ENCODE data around the gene CIRBP.
A peak's percentile ranks its signal among the peaks of the same experiment; 100 is the strongest.

CIRBP gene

GRCh38 chr19:1279782-1280341 lies 10.7 kb downstream of the CIRBP start:
- peak; percentile 97 for TF ChIP-seq CTCF (IDR thresholded peaks at IDR 0.05; ENCODE audit: low read depth, low read length, missing control alignments)
- DNase-seq (ENCODE audit: extremely low read depth, low read depth), result peak; percentile 57
- no peak overlapping the region for H3K4me3 ChIP-seq (replicated peaks; ENCODE audit: low read depth, low read length)

GRCh38 chr19:1280636-1281568 lies 11.8 kb downstream of the CIRBP start:
- H3K4me3 ChIP-seq (replicated peaks; ENCODE audit: low read depth, low read length), result no peak overlapping the region
- no peak for TF ChIP-seq CTCF (IDR thresholded peaks at IDR 0.05; ENCODE audit: low read depth, low read length, missing control alignments)
- no peak for DNase-seq (ENCODE audit: extremely low read depth, low read depth)

GRCh38 chr19:1281569-1282287 lies 12.6 kb downstream of the CIRBP start:
- no peak for DNase-seq (ENCODE audit: extremely low read depth, low read depth)
- H3K4me3 ChIP-seq (replicated peaks; ENCODE audit: low read depth, low read length), result no peak overlapping the region
- TF ChIP-seq CTCF (IDR thresholded peaks at IDR 0.05; ENCODE audit: low read depth, low read length, missing control alignments), result no peak

GRCh38 chr19:1282588-1283206 lies 13.6 kb downstream of the CIRBP start:
- H3K4me3 ChIP-seq (replicated peaks; ENCODE audit: low read depth, low read length), result no peak overlapping the region
- no peak for DNase-seq (ENCODE audit: extremely low read depth, low read depth)
- TF ChIP-seq CTCF (IDR thresholded peaks at IDR 0.05; ENCODE audit: low read depth, low read length, missing control alignments), result no peak

GRCh38 chr19:1283207-1283916 lies 14.2 kb downstream of the CIRBP start:
- no peak for DNase-seq (ENCODE audit: extremely low read depth, low read depth)
- TF ChIP-seq CTCF (IDR thresholded peaks at IDR 0.05; ENCODE audit: low read depth, low read length, missing control alignments), result no peak

GRCh38 chr19:1283917-1284292 lies 14.8 kb downstream of the CIRBP start:
- DNase-seq (ENCODE audit: extremely low read depth, low read depth), result no peak
- no peak overlapping the region for H3K4me3 ChIP-seq (replicated peaks; ENCODE audit: low read depth, low read length)
- no peak for TF ChIP-seq CTCF (IDR thresholded peaks at IDR 0.05; ENCODE audit: low read depth, low read length, missing control alignments)

More at GRCh38 chr19:1283207-1283916, 14.2 kb downstream of the CIRBP start:
- no peak overlapping the region for H3K4me3 ChIP-seq (replicated peaks; ENCODE audit: low read depth, low read length)

Data from HFF-Myc (cell line).